ENCODE results near the gene ORC4. TPM values are rescaled to one million over a fixed set of nuclear protein-coding genes. Genes with fewer than 3 reads are reported as not detected.

Gene ORC4
- total and polyA plus RNA-seq, 3 donors from 2014 or later = 38.9 to 58.4 (median 54.8) TPM

GRCh38 chr2:148022351-148022750, 1.8 kb upstream of the ORC4 start:
- intact Hi-C loops (cut with DNase I; ENCODE audit: low total_unique reads) = no loop called here
- H3K27ac ChIP-seq = peak overlapping the region in 1 of 2 donors; percentile 95
- H3K4me3 ChIP-seq = peak overlapping the region in 1 of 2 donors; percentile 91
- no peaks in the 10 kb centered on the region for H3K27me3 ChIP-seq
- no peak for DNase-seq
- H3K9me3 ChIP-seq = no peaks in the 10 kb centered on the region
- H3K36me3 ChIP-seq (ENCODE audit: low read depth, missing control alignments) = no peaks in the 10 kb centered on the region
- WGBS, 2 donors = 25 to 32% methylated on average over 1 of the region's 1 CpG
- peaks cover 39% of the 10 kb centered on the region for H3K4me1 ChIP-seq
- TF ChIP-seq POLR2A (IDR thresholded peaks at IDR 0.05) = no peak
- TF ChIP-seq CTCF (IDR thresholded peaks at IDR 0.05) = no peak

- Histone ChIP-seq H3K27me3 (no peaks in the 10 kb centered on the region), H3K36me3 (ENCODE audit: low read depth, missing control alignments) (no peaks in the 10 kb centered on the region), H3K9me3 (no peaks in the 10 kb centered on the region), H3K27ac (peak overlapping the region; percentile 88 to 95), H3K4me1 (peaks cover 39% of the 10 kb centered on the region), H3K4me3 (peak overlapping the region; percentile 79 to 91)
- no peak for DNase-seq
- intact Hi-C loops (cut with DNase I; ENCODE audit: low total_unique reads) = no loop called here
- TF ChIP-seq POLR2A (IDR thresholded peaks at IDR 0.05) = no peak
- no peak for TF ChIP-seq CTCF (IDR thresholded peaks at IDR 0.05)
- WGBS, 2 donors = 2 to 4% methylated on average over 3 of the region's 3 CpGs
Measured at GRCh38 chr2:148021886-148022285, 1.3 kb upstream of the ORC4 start.

GRCh38 chr2:148021059-148021861, 723 bp upstream of the ORC4 start, which contains the start of gene MBD5:
MBD5 (plus strand) TSS chr2:148021091.
- H3K27me3 ChIP-seq = no peaks in the 10 kb centered on the region
- peak; percentile 51 for DNase-seq
- intact Hi-C loops (cut with DNase I; ENCODE audit: low total_unique reads) = no loop called here
- TF ChIP-seq POLR2A (IDR thresholded peaks at IDR 0.05) = no peak
- peak within 1 kb of the TSS; percentile 79 to 91 for H3K4me3 ChIP-seq
- H3K9me3 ChIP-seq = no peaks in the 10 kb centered on the region
- WGBS, 2 donors = 0 to 1% methylated on average over 7 to 11 of the region's 11 CpGs
- H3K27ac ChIP-seq = peak within 1 kb of the TSS; percentile 88 to 95
- no peaks in the 10 kb centered on the region for H3K36me3 ChIP-seq (ENCODE audit: low read depth, missing control alignments)
- H3K4me1 ChIP-seq = peaks cover 39% of the 10 kb centered on the region

GRCh38 chr2:148014616-148015015, 5.9 kb downstream of the ORC4 start:
- 78 to 80% methylated on average over 5 of the region's 5 CpGs for WGBS, 2 donors

More at GRCh38 chr2:148014616-148015015, 5.9 kb downstream of the ORC4 start:
- intact Hi-C loops (cut with DNase I; ENCODE audit: low total_unique reads) = no loop called here
- no peaks in the 10 kb centered on the region for H3K27me3 ChIP-seq
- no peak overlapping the region for H3K27ac ChIP-seq
- no peak for TF ChIP-seq CTCF (IDR thresholded peaks at IDR 0.05)
- TF ChIP-seq POLR2A (IDR thresholded peaks at IDR 0.05) = no peak
- no peaks in the 10 kb centered on the region for H3K36me3 ChIP-seq (ENCODE audit: low read depth, missing control alignments)
- no peaks in the 10 kb centered on the region for H3K9me3 ChIP-seq
- peaks cover 11% of the 10 kb centered on the region for H3K4me1 ChIP-seq
- no peak overlapping the region for H3K4me3 ChIP-seq
- DNase-seq = no peak
